Trophoblast cell (in vitro differentiated cells and primary cell): Measurements from ENCODE around the gene NRXN3.
"Not testable (repeated sequence)": the region's sequence is repeated elsewhere in the genome, so short reads cannot be mapped to it uniquely, and the experiment has no call there.

Experiments used
- DNase-seq, 2 donors: peaks; one replicate each; pipeline ENCODE4 v3.0.0-alpha.2; 2016
- H2AFZ ChIP-seq: 2 replicates; pipeline ENCODE4 v1.6.1; 2013; ENCODE audit warnings: low read length, moderate library complexity, mild to moderate bottlenecking; ENCODE audit not compliant: insufficient read depth, poor library complexity
- H2AK5ac ChIP-seq: 2 replicates; pipeline ENCODE4 v1.6.1; 2013; ENCODE audit warnings: mild to moderate bottlenecking, low read length
- H2BK120ac ChIP-seq: 2 replicates; pipeline ENCODE4 v1.6.1; 2013; ENCODE audit warnings: low read length, mild to moderate bottlenecking, moderate library complexity; ENCODE audit not compliant: insufficient read depth, poor library complexity
- H2BK12ac ChIP-seq: 2 replicates; pipeline ENCODE4 v1.6.1; 2013; ENCODE audit warnings: mild to moderate bottlenecking, low read length, moderate library complexity
- H2BK5ac ChIP-seq: 2 replicates; pipeline ENCODE4 v1.6.1; 2013; ENCODE audit warnings: low read length, low read depth, moderate library complexity, mild to moderate bottlenecking; ENCODE audit not compliant: poor library complexity
- H3K14ac ChIP-seq: 2 replicates; pipeline ENCODE4 v1.6.1; 2013; ENCODE audit warnings: mild to moderate bottlenecking, low read length
- H3K18ac ChIP-seq: 2 replicates; pipeline ENCODE4 v1.6.1; 2013; ENCODE audit warnings: mild to moderate bottlenecking, low read length
- H3K23ac ChIP-seq: 2 replicates; pipeline ENCODE4 v1.6.1; 2013; ENCODE audit warnings: low read length
- H3K27ac ChIP-seq: 2 replicates; pipeline ENCODE4 v1.5.1; 2013; ENCODE audit warnings: low read depth, mild to moderate bottlenecking, inconsistent platforms, low read length, moderate library complexity
- H3K27me3 ChIP-seq: 2 replicates; pipeline ENCODE4 v1.6.1; 2013; ENCODE audit warnings: inconsistent platforms, mild to moderate bottlenecking, low read length, moderate library complexity; ENCODE audit not compliant: insufficient read depth
- H3K36me3 ChIP-seq, 2 experiments: 1 replicate in 1 of 2; 2 replicates in 1 of 2; pipeline ENCODE4 v1.6.1; 2013; ENCODE audit warnings: low read length in 2 of 2, mild to moderate bottlenecking in 2 of 2, moderate library complexity in 1 of 2; ENCODE audit not compliant: insufficient read depth in 2 of 2, control insufficient read depth in 1 of 2
- H3K4ac ChIP-seq: 2 replicates; pipeline ENCODE4 v1.6.1; 2013; ENCODE audit warnings: low read depth, mild to moderate bottlenecking, low read length, moderate library complexity
- H3K4me1 ChIP-seq, 2 experiments: 1 replicate in 1 of 2; 2 replicates in 1 of 2; pipeline ENCODE4 v1.6.1; 2013; ENCODE audit warnings: low read length in 2 of 2, mild to moderate bottlenecking in 2 of 2, moderate library complexity in 1 of 2; ENCODE audit not compliant: insufficient read depth in 2 of 2, control insufficient read depth in 1 of 2
- H3K4me2 ChIP-seq: 2 replicates; pipeline ENCODE4 v1.6.1; 2013; ENCODE audit warnings: inconsistent platforms, mild to moderate bottlenecking, low read length, moderate library complexity
- H3K4me3 ChIP-seq: 2 replicates; pipeline ENCODE4 v1.5.1; 2013; ENCODE audit warnings: mild to moderate bottlenecking, low read depth, low read length, inconsistent platforms
- H3K79me1 ChIP-seq: one replicate; pipeline ENCODE4 v1.6.1; 2013; ENCODE audit warnings: low read length
- H3K79me2 ChIP-seq: 2 replicates; pipeline ENCODE4 v1.6.1; 2013; ENCODE audit warnings: low read length, mild to moderate bottlenecking; ENCODE audit not compliant: control insufficient read depth, insufficient read depth, poor library complexity
- H3K9ac ChIP-seq: 2 replicates; pipeline ENCODE4 v1.6.1; 2013; ENCODE audit warnings: mild to moderate bottlenecking, low read length
- H3K9me3 ChIP-seq: 2 replicates; pipeline ENCODE4 v1.6.1; 2013; ENCODE audit warnings: low read depth, mild to moderate bottlenecking, control low read depth, inconsistent platforms, low read length; ENCODE audit not compliant: insufficient read depth
- H4K12ac ChIP-seq: 2 replicates; pipeline ENCODE4 v1.6.1; 2013; ENCODE audit warnings: low read depth, mild to moderate bottlenecking, low read length, moderate library complexity
- H4K8ac ChIP-seq: 2 replicates; pipeline ENCODE4 v1.6.1; 2013; ENCODE audit warnings: low read depth, mild to moderate bottlenecking, low read length, moderate library complexity
- H4K91ac ChIP-seq: one replicate; pipeline ENCODE4 v1.6.1; 2013; ENCODE audit warnings: low read depth, mild to moderate bottlenecking, low read length, moderate library complexity
- WGBS: extraction: QIAGEN DNeasy Blood & Tissue Kit; methylation state at CpG from one replicate; pipeline ENCODE4 v1.1.7; 2013; ENCODE audit warnings: missing lambda C conversion rate; ENCODE audit not compliant: insufficient read length, insufficient coverage; ENCODE audit errors: extremely low coverage; 5-methylcytosine and 5-hydroxymethylcytosine counted together

Gene NRXN3

DNA sequence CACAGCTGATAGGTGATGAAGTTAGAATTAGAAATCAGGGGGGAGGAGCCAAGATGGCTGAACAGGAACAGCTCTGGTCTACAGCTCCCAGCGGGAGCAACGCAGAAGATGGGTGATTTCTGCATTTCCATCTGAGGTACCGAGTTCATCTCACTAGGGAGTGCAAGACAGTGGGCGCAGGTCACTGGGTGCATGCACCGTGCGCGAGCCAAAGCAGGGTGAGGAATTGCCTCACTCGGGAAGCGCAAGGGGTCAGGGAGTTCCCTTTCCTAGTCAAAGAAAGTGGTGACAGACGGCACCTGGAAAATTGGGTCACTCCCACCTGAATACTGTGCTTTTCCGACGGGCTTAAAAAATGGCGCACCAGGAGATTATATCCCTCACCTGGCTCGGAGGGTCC lies 1597.5 kb downstream of the NRXN3 start:
- not testable (repeated sequence) for H4K8ac ChIP-seq, H3K4me2 ChIP-seq, H2AK5ac ChIP-seq, H3K9ac ChIP-seq, H4K12ac ChIP-seq, H3K79me1 ChIP-seq, H3K79me2 ChIP-seq, H3K36me3 ChIP-seq, H3K4me3 ChIP-seq, H2BK120ac ChIP-seq, H3K4me1 ChIP-seq, H2BK12ac ChIP-seq, H3K27ac ChIP-seq, DNase-seq, H3K4ac ChIP-seq, H3K18ac ChIP-seq, H2AFZ ChIP-seq, H4K91ac ChIP-seq, H3K14ac ChIP-seq, H2BK5ac ChIP-seq, H3K9me3 ChIP-seq, H3K27me3 ChIP-seq, H3K23ac ChIP-seq
- no CpG with 5 or more reads among the region's 14 CpGs for WGBS

GRCh38 chr14:79781882-79782281 lies 1611.7 kb downstream of the NRXN3 start:
- no peak overlapping the region for H4K91ac ChIP-seq

GRCh38 chr14:79783041-79783440 lies 1612.9 kb downstream of the NRXN3 start:
- Histone ChIP-seq H3K79me2 (no peaks in the 10 kb centered on the region), H3K4me1 (no peaks in the 10 kb centered on the region), H3K23ac (no peak overlapping the region), H3K9me3 (no peaks in the 10 kb centered on the region), H3K9ac (no peak overlapping the region), H2AK5ac (no peak overlapping the region), H2BK12ac (no peak overlapping the region), H3K79me1 (no peaks in the 10 kb centered on the region), H4K91ac (no peak overlapping the region), H3K36me3 (no peaks in the 10 kb centered on the region), H3K27me3 (no peaks in the 10 kb centered on the region), H4K8ac (no peak overlapping the region), H4K12ac (no peak overlapping the region), H2BK120ac (no peak overlapping the region), H3K4me3 (no peak overlapping the region), H2BK5ac (no peak overlapping the region), H3K18ac (no peak overlapping the region), H2AFZ (no peak overlapping the region), H3K27ac (no peak overlapping the region), H3K14ac (no peak overlapping the region), H3K4ac (no peak overlapping the region), H3K4me2 (no peak overlapping the region)
- no CpG with 5 or more reads among the region's 4 CpGs for WGBS
- no peak for DNase-seq

More at GRCh38 chr14:79781882-79782281, 1611.7 kb downstream of the NRXN3 start:
- H2BK5ac ChIP-seq, result no peak overlapping the region
- H3K9ac ChIP-seq, result no peak overlapping the region
- H3K4ac ChIP-seq, result no peak overlapping the region
- no peak overlapping the region for H3K14ac ChIP-seq
- no peak overlapping the region for H3K4me2 ChIP-seq
- H3K27me3 ChIP-seq, result no peaks in the 10 kb centered on the region
- H4K12ac ChIP-seq, result no peak overlapping the region
- no peaks in the 10 kb centered on the region for H3K9me3 ChIP-seq
- H3K23ac ChIP-seq, result no peak overlapping the region
- no peak overlapping the region for H3K18ac ChIP-seq
- H3K4me3 ChIP-seq, result no peak overlapping the region
- H3K79me2 ChIP-seq, result no peaks in the 10 kb centered on the region
- H2AK5ac ChIP-seq, result no peak overlapping the region
- no peak overlapping the region for H3K27ac ChIP-seq
- H4K8ac ChIP-seq, result no peak overlapping the region
- H3K79me1 ChIP-seq, result no peaks in the 10 kb centered on the region
- no peak overlapping the region for H2BK120ac ChIP-seq
- no peaks in the 10 kb centered on the region for H3K36me3 ChIP-seq
- H2AFZ ChIP-seq, result no peak overlapping the region
- no peak overlapping the region for H2BK12ac ChIP-seq
- DNase-seq, result no peak
- no peaks in the 10 kb centered on the region for H3K4me1 ChIP-seq
- no CpG with 5 or more reads among the region's 2 CpGs for WGBS

- Histone ChIP-seq H3K27ac (no peak overlapping the region), H4K91ac (no peak overlapping the region), H3K36me3 (no peaks in the 10 kb centered on the region), H3K27me3 (no peaks in the 10 kb centered on the region), H3K4me3 (no peak overlapping the region), H3K14ac (no peak overlapping the region), H4K12ac (no peak overlapping the region), H4K8ac (no peak overlapping the region), H3K9me3 (no peaks in the 10 kb centered on the region), H2AFZ (no peak overlapping the region), H3K4me1 (no peaks in the 10 kb centered on the region), H3K4me2 (no peak overlapping the region), H3K18ac (no peak overlapping the region), H2BK12ac (no peak overlapping the region), H3K9ac (no peak overlapping the region), H3K4ac (no peak overlapping the region), H3K79me1 (no peaks in the 10 kb centered on the region), H2AK5ac (no peak overlapping the region), H2BK120ac (no peak overlapping the region), H3K23ac (no peak overlapping the region), H2BK5ac (no peak overlapping the region), H3K79me2 (no peaks in the 10 kb centered on the region)
- WGBS, result no CpG with 5 or more reads among the region's 3 CpGs
- DNase-seq, result no peak
Measured at GRCh38 chr14:79786522-79786921, 1616.3 kb downstream of the NRXN3 start.
